NCI-H1930 (cell line): Measurements from ENCODE around the gene ZBTB22.
"Not testable (repeated sequence)": the region's sequence is repeated elsewhere in the genome, so short reads cannot be mapped to it uniquely, and the experiment has no call there.

Experiments
- DNase-seq, 2 experiments: peaks; one replicate each; lab custom pipeline; 2025; lab: John Stamatoyannopoulos, UW

Gene ZBTB22

GRCh38 chr6:33279971-33280511, 37.5 kb downstream of the ZBTB22 start:
- peak; percentile 8 to 48 for DNase-seq

GRCh38 chr6:33279257-33279695, 38.3 kb downstream of the ZBTB22 start:
- DNase-seq = no peak

GRCh38 chr6:33278810-33279209, 38.7 kb downstream of the ZBTB22 start:
- no peak for DNase-seq

- DNase-seq = no peak
Observed at GRCh38 chr6:33278392-33278741, 39.2 kb downstream of the ZBTB22 start.

- DNase-seq = no peak
Observed at GRCh38 chr6:33277663-33278391, 39.7 kb downstream of the ZBTB22 start.

GRCh38 chr6:33276864-33277662, 40.5 kb downstream of the ZBTB22 start, which contains the start of gene B3GALT4:
B3GALT4 (plus strand) TSS chr6:33277123; CDS start chr6:33277420, 297 bp downstream.
- DNase-seq = peak; percentile 59 to 83

GRCh38 chr6:33276581-33276863, 41.0 kb downstream of the ZBTB22 start:
- no peak for DNase-seq

- DNase-seq = not testable (repeated sequence)
Observed at GRCh38 chr6:33275795-33276580, 41.6 kb downstream of the ZBTB22 start.

- DNase-seq = no peak
Observed at GRCh38 chr6:33273924-33274902, 43.3 kb downstream of the ZBTB22 start.

- DNase-seq = no peak
Observed at GRCh38 chr6:33273129-33273923, 44.2 kb downstream of the ZBTB22 start.

GRCh38 chr6:33272275-33273128, 45.0 kb downstream of the ZBTB22 start:
- DNase-seq = no peak

- DNase-seq = peak; percentile 97 to 98
Observed at GRCh38 chr6:33271468-33272274, 45.9 kb downstream of the ZBTB22 start, which contains the start of the genes RPS18 and VPS52. RPS18 (plus strand) TSS chr6:33272075; CDS start chr6:33272120, 45 bp downstream. VPS52 (minus strand) TSS chr6:33271876; CDS start chr6:33271675, 201 bp downstream.

GRCh38 chr6:33271117-33271467, 46.5 kb downstream of the ZBTB22 start:
- no peak for DNase-seq
